ENCODE data around the gene ENDOU. TPM values are rescaled to one million over a fixed set of nuclear protein-coding genes. Genes with fewer than 3 reads are reported as not detected.

Gene ENDOU
- total RNA-seq, 2 experiments from 2014 or later, result not detected

DNA sequence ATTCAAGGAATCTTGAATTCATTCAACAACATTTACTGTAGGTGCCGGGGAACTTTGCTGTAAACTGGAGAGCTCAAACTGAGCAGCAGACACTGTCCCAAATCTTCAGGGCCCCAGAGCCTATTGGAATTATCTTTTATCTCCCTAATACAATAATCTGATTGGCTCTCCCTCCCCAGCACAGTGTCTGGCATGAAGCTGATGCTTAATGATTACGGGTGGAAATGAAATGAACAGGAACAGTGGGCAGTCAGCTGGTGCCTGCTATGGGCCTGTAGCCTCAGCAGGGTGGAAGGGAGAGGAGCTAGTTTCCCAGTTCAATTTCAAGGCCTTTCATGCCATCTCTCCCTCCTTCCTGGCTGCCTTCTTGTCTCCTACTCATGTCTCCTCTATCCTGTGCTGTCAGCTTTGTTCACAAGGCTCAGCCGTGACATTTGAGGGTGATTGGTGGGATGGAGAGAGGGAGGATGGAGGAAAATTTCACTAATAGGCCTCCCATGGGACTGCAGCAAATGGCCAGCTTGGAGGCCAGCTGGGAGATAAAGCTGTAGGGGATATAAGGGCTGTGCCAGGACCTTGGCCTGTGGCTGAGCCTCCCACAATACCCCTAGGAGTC, 37.7 kb upstream of the ENDOU start:
- ChIA-PET POLR2A (no interaction called here), CTCF (interaction anchor here (1.3 to 14.0 kb wide), 3 partner anchors 20 to 48 kb away, joined by 4 to 147 read pairs (median 5); no protein-coding TSS in a partner anchor)

GRCh38 chr12:47758834-47759690, 33.8 kb upstream of the ENDOU start, which contains the start of gene RAPGEF3:
TSS of gene RAPGEF3 (minus strand) at chr12:47758880. CDS start at chr12:47758556, 324 bp downstream.
- ChIA-PET CTCF (interaction anchor here (0.8 to 14.0 kb wide), 8 partner anchors 9 to 146 kb away, joined by 3 to 147 read pairs (median 8); partner anchors contain the start of genes SLC48A1 and VDR), POLR2A (interaction anchor here (0.6 kb wide), 2 partner anchors 331 to 402 kb away, joined by 3 to 7 read pairs; no protein-coding TSS in a partner anchor)

DNA sequence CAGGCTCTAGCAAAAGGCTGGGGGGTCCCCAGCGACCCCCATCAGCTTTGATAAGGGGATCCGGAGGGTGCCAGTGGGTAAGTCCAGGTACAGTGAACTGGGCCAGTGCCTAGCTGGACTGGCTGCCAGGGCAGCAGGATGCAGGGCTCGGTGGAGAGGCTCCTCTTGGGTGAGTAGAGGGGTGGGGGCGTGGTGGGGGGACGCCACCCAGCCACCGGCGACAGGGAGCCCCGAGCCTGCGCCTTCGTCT, 33.2 kb upstream of the ENDOU start:
- CTCF ChIA-PET, result interaction anchor here (0.6 to 14.0 kb wide), 8 partner anchors 9 to 146 kb away, joined by 3 to 147 read pairs (median 8); partner anchors contain the start of genes SLC48A1 and VDR
- POLR2A ChIA-PET, result interaction anchor here (0.6 kb wide), 2 partner anchors 332 to 402 kb away, joined by 3 to 7 read pairs; no protein-coding TSS in a partner anchor

DNA sequence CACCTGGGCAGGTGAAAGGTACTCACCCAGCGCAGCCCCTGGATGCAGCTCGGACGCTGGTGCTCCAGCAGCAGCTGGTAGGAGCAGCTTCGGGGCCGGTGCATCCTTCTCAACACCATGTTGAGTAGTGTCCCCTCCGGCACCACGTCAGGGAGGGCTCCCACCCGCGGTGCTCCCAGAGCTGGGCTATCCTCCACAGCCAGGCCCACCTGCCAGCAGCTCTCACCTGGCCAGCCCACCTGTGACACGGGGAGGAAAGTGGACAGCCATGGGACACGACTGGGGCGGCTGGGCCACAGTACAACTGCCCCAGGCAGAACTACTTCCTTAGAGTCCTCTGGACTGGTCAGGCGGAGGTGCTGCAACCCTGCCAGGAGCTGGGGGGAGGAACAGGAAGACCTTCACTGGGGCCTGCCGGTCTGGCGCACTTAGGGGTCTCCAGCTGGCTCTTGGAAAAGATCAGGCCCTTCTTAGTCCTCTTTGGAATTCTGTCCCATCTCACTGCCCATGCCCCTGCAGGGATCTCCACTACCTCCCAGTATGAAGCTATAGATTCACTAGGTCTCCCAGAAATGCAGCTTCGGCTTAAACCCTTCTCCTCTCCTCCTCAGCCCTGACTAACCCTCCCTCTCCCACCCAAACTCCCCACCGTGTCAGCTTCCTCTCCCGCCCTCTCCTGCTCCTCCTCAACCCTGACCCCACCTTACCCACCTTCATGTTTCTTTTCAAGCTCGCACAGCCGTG, 32.7 kb upstream of the ENDOU start:
- ChIA-PET POLR2A (interaction anchor here (0.6 kb wide), 3 partner anchors 24 to 401 kb away, joined by 3 to 7 read pairs (median 5); no protein-coding TSS in a partner anchor), CTCF (interaction anchor here (0.6 to 14.0 kb wide), 9 partner anchors 10 to 147 kb away, joined by 3 to 147 read pairs (median 7); partner anchors contain the start of genes SLC48A1 and VDR)

DNA sequence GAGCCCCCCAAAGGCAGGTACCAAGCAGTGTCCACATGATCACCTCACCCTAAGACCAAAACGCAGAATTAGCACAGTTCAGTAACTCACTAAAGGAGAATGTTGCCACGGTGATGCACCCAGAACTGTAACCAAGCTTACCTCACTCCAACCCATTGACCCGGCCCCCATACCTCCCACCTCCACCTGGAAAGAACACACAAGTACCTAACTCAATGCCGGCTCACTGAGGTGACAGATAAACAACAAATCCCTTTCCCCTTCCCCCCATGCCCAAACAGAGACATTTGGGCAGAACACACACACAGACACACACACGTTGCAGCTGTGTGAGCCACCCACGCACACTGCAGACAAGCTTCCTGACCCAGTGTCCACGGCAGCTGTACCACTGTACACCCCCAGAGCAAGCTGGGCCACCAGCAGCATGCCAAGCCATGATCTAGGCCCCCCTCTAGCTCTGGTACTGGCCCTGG, 32.1 kb upstream of the ENDOU start:
- POLR2A ChIA-PET, result interaction anchor here (0.6 kb wide), 1 partner anchor 25 kb away, joined by 5 read pairs; no protein-coding TSS in a partner anchor
- CTCF ChIA-PET, result interaction anchor here (1.2 to 14.0 kb wide), 7 partner anchors 10 to 80 kb away, joined by 3 to 147 read pairs (median 8); partner anchors contain the start of gene SLC48A1

GRCh38 chr12:47755655-47756562, 30.6 kb upstream of the ENDOU start:
- POLR2A ChIA-PET, result interaction anchor here (0.9 to 1.3 kb wide), 3 partner anchors 15 to 77 kb away, joined by 3 to 4 read pairs (median 3); partner anchors contain the start of gene RPAP3

GRCh38 chr12:47754881-47755280, 29.6 kb upstream of the ENDOU start:
- ChIA-PET POLR2A (interaction anchor here (0.9 to 1.2 kb wide), 2 partner anchors 49 to 78 kb away, joined by 3 to 4 read pairs; partner anchors contain the start of gene RPAP3), CTCF (interaction anchor here (1.1 to 14.0 kb wide), 7 partner anchors 12 to 84 kb away, joined by 3 to 147 read pairs (median 6); no protein-coding TSS in a partner anchor)

More at GRCh38 chr12:47755655-47756562, 30.6 kb upstream of the ENDOU start:
- CTCF ChIA-PET, result interaction anchor here (1.5 to 14.0 kb wide), 6 partner anchors 12 to 83 kb away, joined by 3 to 147 read pairs (median 8); no protein-coding TSS in a partner anchor

GRCh38 chr12:47754126-47754525, 28.8 kb upstream of the ENDOU start:
- ChIA-PET POLR2A (no interaction called here), CTCF (interaction anchor here (1.1 to 14.0 kb wide), 3 partner anchors 11 to 85 kb away, joined by 3 to 147 read pairs (median 10); no protein-coding TSS in a partner anchor)

DNA sequence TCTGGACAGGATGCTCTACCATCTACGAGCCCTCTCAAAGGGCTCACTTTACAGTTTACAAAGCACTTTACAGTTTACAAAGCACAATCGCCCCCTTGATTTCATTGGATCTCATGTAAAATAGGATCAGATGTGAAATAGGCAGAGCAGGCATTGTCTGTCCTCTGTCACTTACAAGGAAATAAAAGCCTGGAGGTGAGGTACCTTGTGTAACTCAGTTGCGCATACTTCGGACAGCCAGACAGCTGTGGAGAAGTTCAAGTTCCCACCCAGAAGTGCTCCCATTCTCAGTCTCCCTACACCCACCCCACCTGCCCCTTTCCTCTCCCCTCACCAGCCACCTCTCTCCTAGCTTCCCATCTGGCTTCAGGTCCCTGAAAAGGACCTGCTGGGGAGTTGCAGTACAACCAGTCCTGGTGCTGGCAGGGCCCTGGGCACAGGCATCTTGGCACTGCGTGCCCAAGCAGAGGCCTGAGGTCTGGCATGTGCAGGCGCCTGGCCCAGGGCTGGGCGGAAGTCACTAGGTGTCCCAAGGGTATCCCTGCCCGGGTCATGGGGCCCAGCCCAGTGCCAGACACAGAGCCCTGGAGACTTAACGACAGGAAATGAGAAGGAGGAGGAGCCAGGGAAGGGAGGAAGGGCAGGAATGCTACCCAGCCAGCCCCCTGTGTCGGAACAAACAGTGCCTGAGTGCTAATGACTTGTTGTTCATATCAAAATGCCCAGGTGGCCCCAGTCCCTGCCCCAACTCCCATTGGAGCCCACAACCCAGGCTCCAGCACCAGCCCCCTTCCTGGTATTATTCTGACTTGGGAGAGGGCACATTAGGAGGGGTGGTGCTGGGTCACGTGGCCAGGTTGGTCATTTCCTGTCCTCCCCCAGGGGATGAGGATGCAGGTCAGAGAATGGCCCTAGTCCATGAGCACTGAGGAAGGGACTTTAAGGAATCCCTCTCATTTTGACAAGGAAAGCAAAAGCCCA, 28.0 kb upstream of the ENDOU start:
- CTCF ChIA-PET, result interaction anchor here (1.1 to 14.0 kb wide), 2 partner anchors 11 to 26 kb away, joined by 3 to 147 read pairs; no protein-coding TSS in a partner anchor
- POLR2A ChIA-PET, result no interaction called here

DNA sequence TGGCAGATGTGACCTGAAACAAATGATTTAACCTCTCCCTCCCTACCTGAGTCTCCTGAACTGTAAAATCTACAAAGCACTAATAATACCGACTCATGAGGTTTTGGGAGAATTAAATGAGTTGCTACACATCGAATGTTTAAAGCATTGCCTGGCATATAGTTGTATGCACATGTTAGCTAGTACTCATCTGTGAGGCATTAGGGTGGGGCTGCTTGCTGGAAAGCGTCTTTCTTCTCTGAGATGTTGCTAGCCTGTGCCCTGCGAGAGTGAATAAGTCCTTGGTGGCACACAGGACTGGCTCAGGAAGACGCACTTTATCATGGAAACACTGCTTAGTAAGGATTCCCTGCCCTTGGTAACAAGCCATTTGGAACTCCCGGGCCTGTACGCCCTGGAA, 27.3 kb upstream of the ENDOU start:
- CTCF ChIA-PET, result interaction anchor here (14.0 kb wide), 1 partner anchor 10 kb away, joined by 147 read pairs; no protein-coding TSS in a partner anchor
- POLR2A ChIA-PET, result no interaction called here

- ChIA-PET POLR2A (no interaction called here), CTCF (interaction anchor here (13.0 to 14.0 kb wide), 2 partner anchors 9 to 22 kb away, joined by 147 to 289 read pairs; partner anchors contain the start of gene SLC48A1)
These were observed 26.8 kb upstream of the ENDOU start for GRCh38 chr12:47752121-47752520.

- ChIA-PET CTCF (interaction anchor here (13.0 to 14.0 kb wide), 2 partner anchors 9 to 22 kb away, joined by 147 to 289 read pairs; partner anchors contain the start of gene SLC48A1), POLR2A (no interaction called here)
These were observed 26.3 kb upstream of the ENDOU start for GRCh38 chr12:47751561-47751960.

- POLR2A ChIA-PET, result no interaction called here
- CTCF ChIA-PET, result interaction anchor here (13.0 to 14.0 kb wide), 2 partner anchors 8 to 23 kb away, joined by 147 to 289 read pairs; partner anchors contain the start of gene SLC48A1
These were observed 25.7 kb upstream of the ENDOU start for GRCh38 chr12:47750916-47751470.

DNA sequence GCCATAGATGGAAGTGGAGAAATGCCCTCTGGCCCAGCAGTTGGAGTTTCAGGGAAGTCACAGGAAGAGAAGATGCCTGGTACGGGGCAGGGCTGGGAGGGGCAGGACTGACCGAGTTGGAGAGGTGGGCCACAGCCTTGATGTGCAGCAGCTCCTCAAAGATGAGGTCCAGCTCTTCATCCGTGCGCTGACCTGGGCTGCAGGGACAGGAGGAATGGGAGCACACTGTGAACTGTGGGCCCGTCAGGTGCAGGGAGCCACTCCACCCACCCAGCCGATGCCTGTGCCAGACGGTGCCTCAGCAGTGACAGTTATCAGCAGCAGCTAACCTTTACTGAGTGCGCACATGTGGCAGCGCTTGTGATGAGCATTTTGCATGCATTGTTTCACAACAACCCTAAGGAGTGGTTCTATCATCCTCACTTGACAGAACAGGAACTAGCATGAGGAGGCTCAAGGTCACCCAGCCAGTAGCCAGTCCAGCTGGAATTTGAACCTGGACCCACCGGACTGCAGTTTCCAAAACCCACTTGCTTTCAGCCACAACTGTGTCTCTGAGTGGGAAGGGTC, 25.0 kb upstream of the ENDOU start:
- ChIA-PET CTCF (interaction anchor here (0.8 to 14.0 kb wide), 3 partner anchors 8 to 44 kb away, joined by 3 to 289 read pairs (median 147); partner anchors contain the start of genes RPAP3 and SLC48A1), POLR2A (no interaction called here)

- POLR2A ChIA-PET, result no interaction called here
These were observed 23.6 kb upstream of the ENDOU start for GRCh38 chr12:47748899-47749298.

More at GRCh38 chr12:47748899-47749298, 23.6 kb upstream of the ENDOU start:
- CTCF ChIA-PET, result interaction anchor here (0.6 to 13.0 kb wide), 3 partner anchors 25 to 916 kb away, joined by 3 to 289 read pairs (median 5); partner anchors contain the start of gene SLC48A1

Measured in activated CD8-positive, alpha-beta memory T cell treated with anti-CD3 and anti-CD28 coated beads for 36 hours (primary cell).